ENCODE results near the gene SUN1. TPM values are rescaled to one million over a fixed set of nuclear protein-coding genes. Genes with fewer than 3 reads are reported as not detected.

The SUN1 gene
- total RNA-seq, 1 experiment from 2014 or later = 181 TPM

DNA sequence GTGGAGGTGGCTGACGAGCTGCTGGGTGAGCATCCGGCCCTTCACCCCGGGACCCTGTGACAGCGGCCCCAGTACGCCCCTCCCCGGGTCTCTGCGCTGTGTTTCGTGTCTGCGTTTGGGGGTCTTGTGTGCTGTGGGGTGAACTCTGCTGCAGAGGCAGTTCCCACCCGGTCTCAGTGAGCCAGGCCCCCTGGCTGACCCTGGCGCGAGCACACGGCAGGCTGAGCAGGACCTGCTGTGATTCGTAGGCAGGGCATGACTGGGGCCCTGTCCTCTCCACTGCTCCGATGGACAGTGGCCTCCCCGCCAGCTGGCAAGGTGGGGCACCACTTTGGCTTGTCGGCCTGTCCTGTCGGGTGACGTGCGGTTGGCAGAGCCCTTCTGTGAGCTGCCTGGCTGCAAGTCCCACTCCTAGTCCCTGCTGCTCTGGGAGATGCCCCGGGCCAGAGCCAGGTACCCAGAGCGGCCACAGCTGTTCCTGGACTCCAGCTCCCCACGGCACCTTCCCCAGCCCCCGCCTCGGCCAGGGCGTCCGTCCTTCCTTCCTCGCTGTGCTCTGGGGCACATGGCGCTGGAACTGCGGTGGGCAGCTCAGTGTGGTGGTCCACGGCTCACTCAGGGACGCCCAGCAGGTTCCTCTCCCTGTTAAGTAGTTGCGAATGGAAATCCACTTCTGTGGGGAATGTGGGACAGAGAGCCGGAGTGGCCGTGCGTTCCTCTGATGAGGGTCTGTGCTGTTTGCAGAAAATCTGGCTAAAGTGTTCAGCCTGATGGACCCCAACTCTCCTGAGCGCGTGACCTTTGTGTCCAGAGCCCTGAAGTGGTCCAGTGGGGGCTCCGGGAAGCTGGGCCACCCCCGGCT is 54.6 kb downstream of the SUN1 start:
- no peak overlapping the region for H3K4me3 ChIP-seq (replicated peaks in 1 of 2; ENCODE audit: low read depth in 1 of 2, low read length in 2 of 2)
- peaks cover 77% of the 10 kb centered on the region for H3K79me2 ChIP-seq (ENCODE audit: insufficient read depth, low read length)
- ChIA-PET RAD21 (ENCODE audit: low non-redundant PET in 1 of 2, low total read pairs in 2 of 2, uncharacterized antibody in 2 of 2, unreplicated experiment in 2 of 2) (no interaction called here), POLR2A (no interaction called here), CTCF (no interaction called here)
- H2AFZ ChIP-seq (ENCODE audit: low read depth, low read length, poor library complexity, severe bottlenecking) = no peak overlapping the region
- DNase-seq (ENCODE audit: low read depth, low spot score) = no peak
- intact Hi-C loops (cut with micrococcal nuclease) = no loop called here
- no peaks in the 10 kb centered on the region for H4K20me1 ChIP-seq (ENCODE audit: insufficient read depth)
- H3K9me3 ChIP-seq (ENCODE audit: control insufficient read depth in 1 of 2, insufficient read depth in 1 of 2, low read depth in 1 of 2, low read length in 2 of 2) = no peaks in the 10 kb centered on the region
- H3K9me2 ChIP-seq (ENCODE audit: insufficient read depth) = no peaks in the 10 kb centered on the region
- no peak overlapping the region for H3K27ac ChIP-seq (ENCODE audit: low read depth, low read length)
- no peak for TF ChIP-seq ZNF274 (IDR thresholded peaks at IDR 0.05; ENCODE audit: low read depth, low read length)
- no peak for TF ChIP-seq EGR1 (IDR thresholded peaks at IDR 0.05; ENCODE audit: low read depth)
- TF ChIP-seq POLR2AphosphoS5 (IDR thresholded peaks at IDR 0.05; ENCODE audit: low read depth, low read length) = no peak
- TF ChIP-seq CEBPB (IDR thresholded peaks at IDR 0.05; ENCODE audit: low read depth) = no peak
- no peak for TF ChIP-seq RAD21 (IDR thresholded peaks at IDR 0.05; ENCODE audit: low read depth)
- TF ChIP-seq, protein P1, sequence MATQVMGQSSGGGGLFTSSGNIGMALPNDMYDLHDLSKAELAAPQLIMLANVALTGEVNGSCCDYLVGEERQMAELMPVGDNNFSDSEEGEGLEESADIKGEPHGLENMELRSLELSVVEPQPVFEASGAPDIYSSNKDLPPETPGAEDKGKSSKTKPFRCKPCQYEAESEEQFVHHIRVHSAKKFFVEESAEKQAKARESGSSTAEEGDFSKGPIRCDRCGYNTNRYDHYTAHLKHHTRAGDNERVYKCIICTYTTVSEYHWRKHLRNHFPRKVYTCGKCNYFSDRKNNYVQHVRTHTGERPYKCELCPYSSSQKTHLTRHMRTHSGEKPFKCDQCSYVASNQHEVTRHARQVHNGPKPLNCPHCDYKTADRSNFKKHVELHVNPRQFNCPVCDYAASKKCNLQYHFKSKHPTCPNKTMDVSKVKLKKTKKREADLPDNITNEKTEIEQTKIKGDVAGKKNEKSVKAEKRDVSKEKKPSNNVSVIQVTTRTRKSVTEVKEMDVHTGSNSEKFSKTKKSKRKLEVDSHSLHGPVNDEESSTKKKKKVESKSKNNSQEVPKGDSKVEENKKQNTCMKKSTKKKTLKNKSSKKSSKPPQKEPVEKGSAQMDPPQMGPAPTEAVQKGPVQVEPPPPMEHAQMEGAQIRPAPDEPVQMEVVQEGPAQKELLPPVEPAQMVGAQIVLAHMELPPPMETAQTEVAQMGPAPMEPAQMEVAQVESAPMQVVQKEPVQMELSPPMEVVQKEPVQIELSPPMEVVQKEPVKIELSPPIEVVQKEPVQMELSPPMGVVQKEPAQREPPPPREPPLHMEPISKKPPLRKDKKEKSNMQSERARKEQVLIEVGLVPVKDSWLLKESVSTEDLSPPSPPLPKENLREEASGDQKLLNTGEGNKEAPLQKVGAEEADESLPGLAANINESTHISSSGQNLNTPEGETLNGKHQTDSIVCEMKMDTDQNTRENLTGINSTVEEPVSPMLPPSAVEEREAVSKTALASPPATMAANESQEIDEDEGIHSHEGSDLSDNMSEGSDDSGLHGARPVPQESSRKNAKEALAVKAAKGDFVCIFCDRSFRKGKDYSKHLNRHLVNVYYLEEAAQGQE (IDR thresholded peaks at IDR 0.05; ENCODE audit: low read depth) = no peak
- TF ChIP-seq CBX3 (IDR thresholded peaks at IDR 0.05; ENCODE audit: low read depth) = no peak
- no peak for TF ChIP-seq JUND (IDR thresholded peaks at IDR 0.05)
- no peak for TF ChIP-seq YY1 (IDR thresholded peaks at IDR 0.05; ENCODE audit: extremely low read depth, insufficient replicate concordance, low read depth, low read length)
- no peak for TF ChIP-seq EZH2phosphoT487 (IDR thresholded peaks at IDR 0.05; ENCODE audit: borderline replicate concordance)
- TF ChIP-seq POLR2A (IDR thresholded peaks at IDR 0.05; ENCODE audit: borderline replicate concordance, extremely low read depth, insufficient read depth, insufficient read length) = no peak
- TF ChIP-seq FOSL1 (IDR thresholded peaks at IDR 0.05; ENCODE audit: low read depth) = no peak
- TF ChIP-seq, protein P2, sequence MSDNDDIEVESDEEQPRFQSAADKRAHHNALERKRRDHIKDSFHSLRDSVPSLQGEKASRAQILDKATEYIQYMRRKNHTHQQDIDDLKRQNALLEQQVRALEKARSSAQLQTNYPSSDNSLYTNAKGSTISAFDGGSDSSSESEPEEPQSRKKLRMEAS (IDR thresholded peaks at IDR 0.05) = no peak
- no peak for TF ChIP-seq ELF1 (IDR thresholded peaks at IDR 0.05; ENCODE audit: borderline replicate concordance, low read depth)
- TF ChIP-seq SIN3A (IDR thresholded peaks at IDR 0.05; ENCODE audit: low read depth) = no peak
- TF ChIP-seq TCF7L2 (IDR thresholded peaks at IDR 0.05; ENCODE audit: borderline replicate concordance, extremely low read depth, insufficient read depth, insufficient read length) = no peak
- no peak for ATAC-seq
- no peaks in the 10 kb centered on the region for H3K4me1 ChIP-seq (ENCODE audit: control insufficient read depth in 1 of 2, insufficient read depth in 2 of 2, low read length in 2 of 2)
- no TSS peak for BruUV-seq (replicated peaks)
- no peak overlapping the region for H3K9ac ChIP-seq (ENCODE audit: low read length)
- no peak overlapping the region for H3K4me2 ChIP-seq (ENCODE audit: low read length)
- no peaks in the 10 kb centered on the region for H3K27me3 ChIP-seq (ENCODE audit: insufficient read depth, low read length)
- peaks cover 3 to 15% of the 10 kb centered on the region in 2 experiments; a peak in 2 of 4 replicates for H3K36me3 ChIP-seq (ENCODE audit: control insufficient read depth in 1 of 2, insufficient read depth in 2 of 2, low read length in 2 of 2)
